Activated CD4-positive, alpha-beta T cell treated with anti-CD3 and anti-CD28 coated beads, Interleukin-10, Interleukin-2, amounts not matched to agents 100 ng/mL and 50 ng/mL, durations not matched to agents 16 hours and 8 hours (primary cell): ENCODE results near the gene SLC22A1.
A peak's percentile ranks its signal among the peaks of the same experiment; 100 is the strongest.
"Not testable (repeated sequence)": the region's sequence is repeated elsewhere in the genome, so short reads cannot be mapped to it uniquely, and the experiment has no call there.

Source experiments
- DNase-seq: peaks from one replicate; pipeline ENCODE4 v3.0.0-alpha.2; 2020

The SLC22A1 gene

DNA sequence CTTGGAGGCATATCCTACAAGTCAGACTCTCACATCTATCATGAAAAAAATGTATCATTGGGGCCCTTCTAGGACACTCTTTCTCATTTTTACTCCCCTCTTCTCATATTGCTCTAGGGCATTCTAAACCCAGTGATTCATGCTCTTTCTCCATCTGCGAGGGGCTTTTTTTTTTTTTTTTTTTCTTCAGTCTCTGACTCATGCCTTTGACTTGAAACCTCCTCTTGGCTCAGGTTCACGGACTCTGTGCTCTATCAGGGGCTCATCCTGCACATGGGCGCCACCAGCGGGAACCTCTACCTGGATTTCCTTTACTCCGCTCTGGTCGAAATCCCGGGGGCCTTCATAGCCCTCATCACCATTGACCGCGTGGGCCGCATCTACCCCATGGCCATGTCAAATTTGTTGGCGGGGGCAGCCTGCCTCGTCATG lies 17.8 kb downstream of the SLC22A1 start:
- DNase-seq, result peak; percentile 29

DNA sequence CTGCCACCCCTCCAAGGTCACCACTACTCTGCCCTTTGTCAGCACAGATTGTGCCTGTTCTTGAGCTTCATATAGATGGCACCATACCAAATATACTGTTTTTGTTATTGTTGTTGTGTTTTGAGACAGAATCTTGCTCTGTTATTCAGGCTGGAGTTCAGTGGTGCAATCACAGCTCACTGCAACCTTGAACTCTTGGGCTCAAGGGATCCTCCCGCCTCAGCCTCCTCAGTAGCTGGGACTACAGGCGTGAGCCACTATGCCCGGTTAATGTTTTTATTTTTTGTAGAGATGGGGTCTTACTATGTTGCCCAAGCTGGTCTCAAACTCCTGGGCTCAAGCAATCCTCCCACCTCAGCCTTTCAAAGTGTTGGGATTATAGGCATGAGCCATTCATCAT lies 18.9 kb downstream of the SLC22A1 start:
- not testable (repeated sequence) for DNase-seq

DNA sequence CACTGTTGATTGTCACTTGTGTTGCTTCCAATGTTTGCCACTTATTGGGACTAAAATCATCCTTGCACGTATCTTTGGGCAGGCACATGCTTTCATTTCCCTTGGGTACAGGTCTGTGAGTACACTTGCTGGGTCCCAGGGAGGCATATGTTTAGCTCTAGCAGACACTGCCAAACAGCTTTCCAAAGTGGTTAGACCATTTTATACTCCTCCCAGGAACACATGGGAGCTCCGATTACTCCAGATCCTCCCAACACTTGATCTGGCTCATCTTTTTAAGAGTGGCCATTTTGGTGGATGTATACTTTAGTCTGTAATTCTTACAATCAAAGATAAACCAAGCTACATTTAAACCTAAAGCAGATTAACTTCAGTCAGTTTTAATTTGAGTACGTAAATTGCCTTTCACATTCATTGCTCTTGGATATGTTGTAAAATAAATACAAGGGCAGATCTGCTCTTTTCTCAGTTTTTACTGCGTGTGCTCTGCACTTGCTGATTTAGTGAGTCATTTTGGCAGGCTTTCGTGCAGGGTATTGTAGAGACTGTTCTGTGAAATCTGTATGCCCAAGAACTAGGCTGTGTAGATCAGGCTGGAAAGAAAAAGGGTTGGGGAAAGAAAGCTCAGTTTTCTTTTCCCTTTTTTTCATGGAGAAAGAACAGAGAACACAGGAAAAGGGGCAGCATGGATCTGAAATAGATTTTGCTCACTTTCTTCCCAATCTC lies 19.5 kb downstream of the SLC22A1 start:
- no peak for DNase-seq

DNA sequence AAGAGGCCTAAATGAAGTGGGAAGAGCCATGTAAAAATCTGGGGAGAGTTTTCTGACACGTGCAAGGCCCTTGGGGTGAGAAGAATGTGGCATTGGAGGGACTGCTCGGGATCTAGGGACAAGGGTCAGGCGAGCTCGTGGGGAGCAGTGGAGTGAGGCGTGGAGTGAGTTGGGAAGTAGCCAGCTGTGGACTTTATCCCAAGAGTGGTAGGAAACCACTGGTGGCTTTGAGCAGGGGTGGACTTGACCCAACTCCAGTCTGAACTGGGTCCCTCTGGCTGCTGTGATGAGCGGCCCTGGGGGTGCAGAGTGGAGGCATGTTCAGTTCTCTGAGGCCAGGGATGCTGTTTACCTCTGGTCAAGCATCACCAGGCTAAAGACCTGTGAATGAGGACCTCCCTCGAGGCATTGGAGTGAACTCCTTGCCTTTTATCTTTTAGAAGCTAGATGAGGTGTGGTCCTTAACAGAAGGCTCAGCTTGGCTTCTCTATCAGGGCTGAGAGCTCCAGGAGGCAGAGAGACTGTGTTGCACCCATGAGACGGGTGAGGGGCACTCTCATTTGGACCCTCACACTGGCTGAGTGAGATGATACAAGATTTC lies 20.6 kb downstream of the SLC22A1 start:
- no peak for DNase-seq

DNA sequence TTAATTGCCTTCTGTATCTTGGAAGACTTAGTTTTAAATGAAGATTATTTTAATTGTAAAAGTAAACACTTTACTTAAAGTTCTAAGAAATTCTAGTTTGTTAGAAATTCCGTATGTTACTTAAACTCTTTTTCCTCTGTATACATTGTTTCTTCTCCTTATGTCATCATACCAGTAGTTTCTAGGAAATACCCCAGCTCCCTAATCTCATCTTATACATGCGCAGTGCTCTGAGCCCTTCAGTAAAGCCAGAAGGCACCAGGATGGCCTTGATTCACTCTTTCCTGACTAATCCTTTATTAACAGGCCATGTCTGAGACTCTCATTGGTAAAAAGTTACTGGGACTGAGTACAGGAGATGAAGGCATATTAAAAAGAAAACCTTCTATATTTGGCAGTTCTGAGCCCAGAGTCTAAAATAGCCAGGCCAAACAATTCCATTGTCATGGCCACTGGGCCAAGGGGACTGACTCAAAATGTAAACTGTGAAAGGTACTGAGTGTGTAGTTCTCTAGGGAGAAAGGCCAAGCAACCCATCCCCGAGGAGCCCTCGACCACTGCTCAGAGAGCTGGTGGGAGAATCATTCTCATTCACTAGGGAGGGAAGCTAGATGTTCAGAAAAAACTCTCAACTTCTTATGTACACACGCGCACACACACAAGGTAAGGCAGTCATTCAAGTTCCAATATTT lies 25.0 kb downstream of the SLC22A1 start:
- DNase-seq, result no peak

DNA sequence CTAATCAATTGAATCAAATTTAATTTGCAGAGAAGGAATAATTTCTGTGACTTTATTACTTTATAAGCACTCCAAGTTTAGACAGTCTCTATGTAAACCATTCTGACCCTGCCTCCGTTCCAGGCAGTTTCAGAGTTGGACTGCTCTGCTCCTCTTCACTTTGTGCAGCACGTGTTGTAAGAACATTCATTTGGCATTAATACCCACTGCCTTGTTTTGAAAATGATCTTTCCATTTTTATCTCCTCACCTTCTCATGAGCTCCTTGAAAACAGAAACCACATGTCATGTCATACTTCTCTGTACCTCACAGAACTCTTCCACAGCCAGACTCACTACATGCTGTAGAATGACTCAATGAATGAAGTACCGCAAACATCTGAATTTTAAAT lies 25.5 kb downstream of the SLC22A1 start:
- no peak for DNase-seq

DNA sequence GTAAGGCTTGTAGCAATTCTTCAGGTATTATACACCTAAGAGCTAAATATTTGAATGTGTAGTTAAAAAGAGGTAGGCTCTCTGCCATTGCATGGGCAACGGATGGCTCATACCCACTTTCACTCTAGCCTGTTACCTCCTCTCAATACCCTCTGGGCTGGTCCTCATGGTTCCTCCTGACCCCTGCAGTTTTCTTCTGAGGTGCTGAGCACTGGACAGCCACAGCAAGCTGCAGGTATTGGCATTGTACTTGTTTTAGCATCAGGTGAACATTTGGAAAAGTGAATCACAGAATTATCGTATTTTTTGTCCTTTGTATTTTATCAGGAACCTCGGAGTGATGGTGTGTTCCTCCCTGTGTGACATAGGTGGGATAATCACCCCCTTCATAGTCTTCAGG lies 32.9 kb downstream of the SLC22A1 start:
- DNase-seq, result no peak

DNA sequence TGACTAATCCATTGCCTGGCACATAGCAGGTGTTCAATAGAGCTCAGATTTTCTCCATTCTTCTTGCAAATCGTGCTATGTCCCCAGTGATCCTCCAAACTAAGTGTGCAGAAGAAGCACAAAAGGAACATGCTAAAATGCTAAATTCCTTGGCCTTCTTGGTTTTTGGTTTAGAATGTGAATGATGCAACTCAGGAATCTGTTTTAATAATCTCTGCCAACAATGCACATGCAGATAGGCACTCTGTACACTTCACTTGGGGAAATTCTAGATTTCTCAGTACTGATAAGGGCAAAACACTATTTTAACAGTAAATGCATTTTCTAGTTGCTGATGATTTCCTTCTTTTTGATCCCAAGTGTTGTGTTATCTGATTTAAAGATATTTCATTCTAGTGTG lies 35.2 kb downstream of the SLC22A1 start:
- no peak for DNase-seq

DNA sequence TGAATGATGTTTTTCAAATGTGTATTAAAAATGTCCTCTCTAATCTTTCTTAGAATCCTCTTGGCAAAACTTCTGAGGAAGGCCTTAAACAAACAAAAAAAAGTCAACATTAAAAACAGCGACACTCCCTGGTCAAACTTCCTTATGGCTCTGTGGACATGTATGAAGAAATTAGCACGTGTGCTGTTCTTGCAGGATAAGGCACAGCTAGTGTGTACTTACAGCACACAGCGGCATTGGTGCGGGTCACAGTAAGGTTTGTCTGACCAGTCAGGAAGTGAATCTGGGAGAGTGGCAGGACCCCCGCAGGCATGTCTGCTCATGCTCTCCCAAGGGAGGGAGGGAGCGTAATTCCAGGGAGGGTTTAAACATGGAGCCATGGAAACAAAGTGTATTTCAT lies 38.8 kb downstream of the SLC22A1 start:
- DNase-seq, result no peak

DNA sequence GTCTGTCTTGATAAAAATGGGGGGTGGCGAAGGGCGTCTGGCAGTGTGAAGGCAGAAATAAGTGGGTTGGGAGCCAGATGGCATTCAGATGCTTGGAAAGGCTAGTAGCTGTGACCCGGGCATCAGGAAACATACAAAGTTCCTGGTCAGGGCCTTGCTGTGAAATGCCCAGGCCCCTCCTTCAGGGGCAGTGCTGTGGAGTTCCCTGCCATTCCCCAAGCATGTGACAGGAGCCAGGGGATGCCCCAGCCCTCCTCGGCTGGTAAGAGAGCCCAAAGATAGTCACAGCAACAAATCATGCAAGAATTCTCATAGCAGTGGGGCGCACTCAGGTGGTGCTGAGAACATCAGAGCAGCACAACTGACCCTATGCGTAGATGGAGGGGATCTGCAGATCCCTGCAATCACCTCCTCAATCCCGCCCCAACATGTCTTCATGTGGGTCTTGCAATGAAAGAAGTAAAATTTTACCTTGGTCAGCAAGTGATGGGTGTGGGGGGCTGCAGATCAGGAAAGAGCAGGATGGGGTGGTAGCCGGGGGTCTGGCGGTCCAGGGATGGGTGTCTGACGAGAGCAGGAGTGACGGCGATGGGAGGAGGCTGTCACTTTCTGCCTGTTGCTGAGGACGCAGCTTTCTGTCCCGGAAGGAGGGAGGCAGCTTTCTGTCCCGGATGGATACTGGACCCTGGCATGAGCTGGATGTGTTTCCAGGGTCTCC lies 39.5 kb downstream of the SLC22A1 start:
- no peak for DNase-seq

DNA sequence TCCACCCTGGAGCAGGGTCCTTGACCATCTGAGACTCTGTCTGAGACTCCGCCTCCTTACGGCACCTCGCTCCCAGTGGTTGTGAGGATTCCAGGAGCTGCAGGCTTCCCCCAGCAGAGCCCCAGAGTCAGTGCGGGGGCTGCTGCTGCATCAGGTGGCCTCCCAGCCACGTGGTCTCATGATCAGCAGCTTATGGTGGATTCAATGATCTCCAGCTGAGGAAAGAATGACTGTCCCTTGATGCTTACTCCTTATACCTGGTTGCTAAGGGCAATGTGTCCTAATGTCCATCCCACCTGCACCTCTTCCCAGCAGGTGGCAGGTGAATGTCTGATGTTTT lies 40.0 kb downstream of the SLC22A1 start:
- DNase-seq, result no peak

DNA sequence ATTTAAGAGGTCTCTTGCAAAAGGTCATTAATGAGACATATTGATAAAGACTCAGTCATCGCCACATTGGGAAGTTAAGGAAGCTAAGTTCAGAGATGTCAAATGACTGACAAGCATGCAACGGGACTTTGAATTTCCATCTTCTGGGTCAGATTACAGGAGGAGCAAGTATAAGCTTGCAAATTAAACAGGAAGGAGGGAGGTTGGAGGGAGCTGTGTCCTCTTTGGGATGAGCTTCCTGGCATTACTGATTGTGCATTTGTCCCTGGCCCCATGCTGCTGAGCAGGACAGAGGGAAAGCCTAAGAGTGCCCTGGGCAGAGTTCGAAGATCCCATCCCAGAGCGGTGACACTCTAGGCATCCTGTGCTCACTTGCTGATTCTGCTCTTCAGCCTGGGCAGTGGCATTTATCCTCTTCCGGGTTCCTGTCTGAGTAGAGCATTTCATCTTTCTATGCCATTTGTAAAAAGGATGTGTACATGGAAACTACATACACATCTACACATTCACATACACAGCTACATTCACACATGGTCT lies 40.5 kb downstream of the SLC22A1 start:
- no peak for DNase-seq

DNA sequence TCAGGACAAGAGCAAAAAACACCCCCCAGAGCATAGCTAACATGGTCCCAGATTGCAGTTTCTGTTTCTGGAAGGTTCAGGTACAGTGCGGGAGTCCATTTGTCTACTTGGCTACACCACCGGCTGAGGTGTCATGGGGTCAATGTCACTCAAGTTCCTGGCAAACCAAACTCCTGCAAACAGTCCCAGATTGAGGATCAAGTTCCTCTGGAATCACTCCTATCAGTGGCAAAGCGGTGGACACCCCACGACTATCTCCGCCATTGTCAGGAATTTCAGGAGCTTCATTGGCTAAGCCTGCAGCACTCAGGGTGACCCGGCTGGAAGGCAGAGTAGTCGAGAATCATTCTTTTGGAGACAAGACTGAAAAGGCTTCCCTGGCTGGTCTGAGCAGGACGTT lies 41.8 kb downstream of the SLC22A1 start:
- no peak for DNase-seq

DNA sequence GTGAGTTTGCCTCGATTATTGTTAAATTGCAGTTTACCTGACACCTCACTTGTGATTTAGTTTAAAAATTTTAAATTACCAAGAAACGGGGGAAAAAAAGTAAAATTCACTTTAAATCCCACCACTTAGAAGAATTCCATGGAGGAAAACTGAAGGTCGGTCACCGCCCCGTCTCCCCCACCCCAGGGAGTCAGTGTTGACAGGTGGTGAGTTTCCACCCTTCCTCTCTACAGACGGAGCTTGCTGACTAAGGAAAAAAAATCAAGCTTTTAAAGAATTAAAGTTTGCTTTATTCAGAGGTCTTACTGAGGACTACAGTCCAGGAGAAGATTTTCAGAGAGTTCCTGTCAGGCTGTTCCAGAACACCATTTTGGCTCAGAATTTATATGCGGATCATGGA lies 42.3 kb downstream of the SLC22A1 start:
- no peak for DNase-seq

DNA sequence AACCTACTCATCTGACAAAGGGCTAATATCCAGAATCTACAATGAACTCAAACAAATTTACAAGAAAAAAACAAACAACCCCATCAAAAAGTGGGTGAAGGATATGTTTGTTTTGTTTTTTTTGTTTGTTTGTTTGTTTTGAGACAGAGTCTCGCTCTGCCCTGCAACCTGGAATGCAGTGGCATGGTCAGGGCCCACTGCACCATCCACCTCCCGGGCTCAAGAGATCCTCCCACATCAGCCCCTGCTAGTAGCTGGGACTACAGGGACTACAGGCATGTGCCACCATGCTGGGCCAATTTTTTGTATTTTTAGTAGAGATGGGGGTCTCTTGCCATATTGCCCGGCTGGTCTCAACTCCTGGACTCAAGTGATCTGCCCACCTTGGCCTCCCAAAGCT lies 44.3 kb downstream of the SLC22A1 start:
- not testable (repeated sequence) for DNase-seq

DNA sequence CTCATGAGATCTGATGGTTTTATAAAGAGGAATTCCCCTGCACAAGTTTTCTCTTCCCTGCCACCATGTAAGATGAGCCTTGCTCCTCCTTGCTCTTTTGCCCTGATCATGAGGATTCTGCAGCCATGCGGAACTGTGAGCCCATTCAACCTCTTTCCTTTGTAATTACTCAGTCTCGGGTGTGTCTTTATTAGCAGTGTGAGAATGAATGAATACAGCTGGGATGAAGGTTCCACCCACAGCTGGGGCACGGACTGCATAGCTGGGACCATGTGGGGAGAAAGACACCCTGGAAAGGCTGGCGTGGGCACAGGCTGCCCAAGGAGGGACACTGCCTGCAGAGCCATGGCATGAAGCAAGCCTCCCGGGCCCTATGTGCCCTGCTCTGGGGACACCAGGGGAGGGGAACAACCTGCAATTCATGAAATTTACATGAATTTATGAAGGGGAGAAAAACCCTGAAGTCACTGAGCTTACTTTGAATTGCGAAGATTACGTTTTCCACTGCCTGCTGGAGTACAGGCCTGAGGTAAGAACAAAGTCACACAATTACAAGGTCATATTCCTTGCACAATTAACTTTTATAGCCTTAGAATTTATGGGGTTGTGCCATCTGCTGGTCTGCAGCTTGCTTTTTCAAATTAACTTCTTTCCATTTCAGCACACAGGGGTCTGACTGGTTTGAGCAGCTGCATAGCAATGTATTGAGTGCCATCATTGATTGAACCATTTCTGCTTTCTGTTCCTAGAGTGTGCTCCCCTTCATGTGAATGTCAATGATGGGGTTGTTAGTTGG lies 46.2 kb downstream of the SLC22A1 start:
- no peak for DNase-seq

DNA sequence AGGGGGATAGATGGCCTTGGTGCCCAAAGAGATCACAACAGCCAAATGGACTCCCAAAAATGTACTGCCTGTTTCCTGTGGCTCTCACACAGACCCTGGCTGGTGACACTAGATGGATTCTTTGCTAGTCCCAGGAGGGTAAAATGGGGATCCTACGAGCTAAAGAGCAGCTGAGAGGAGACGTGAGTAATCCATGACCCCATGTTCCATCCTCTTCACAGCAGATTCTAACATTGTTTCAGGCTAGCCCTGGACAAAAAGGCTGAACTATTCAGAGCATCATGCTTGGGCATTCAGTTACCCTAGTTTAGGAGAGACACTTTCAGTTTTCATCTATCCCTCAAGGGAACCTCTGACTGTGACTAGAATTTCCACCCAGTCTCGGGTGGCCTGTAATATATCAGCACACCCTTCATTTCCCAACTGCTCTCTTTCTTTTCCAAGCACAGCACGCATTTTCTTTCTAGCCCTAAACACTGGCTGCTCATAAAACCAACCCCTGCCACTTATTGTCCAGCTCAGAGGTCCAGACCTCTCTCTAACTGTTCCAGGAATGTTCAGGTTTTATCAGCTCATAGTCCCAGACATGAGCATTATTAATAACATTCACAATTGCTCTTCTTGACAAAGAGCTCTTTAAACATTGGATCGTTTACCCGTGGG lies 48.5 kb downstream of the SLC22A1 start:
- DNase-seq, result no peak

DNA sequence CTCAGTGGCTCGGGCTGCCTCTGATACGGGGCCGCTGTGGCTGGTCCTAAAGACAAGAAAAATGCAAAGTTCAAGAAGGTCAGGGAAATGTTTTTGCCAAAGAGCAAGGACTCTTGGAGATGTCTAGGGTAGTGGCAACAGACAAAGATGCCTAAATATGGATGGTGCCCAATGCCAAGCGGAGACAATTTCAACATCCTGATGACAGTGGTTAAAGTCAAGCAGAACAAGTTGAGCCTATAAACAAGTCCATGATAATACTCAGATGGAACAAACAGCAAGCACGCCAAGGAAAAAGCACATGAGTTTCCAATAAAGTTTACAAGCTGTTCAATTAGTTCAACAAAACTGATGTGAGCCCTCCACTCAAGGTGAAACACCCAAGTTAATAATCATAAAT lies 51.1 kb downstream of the SLC22A1 start:
- no peak for DNase-seq

DNA sequence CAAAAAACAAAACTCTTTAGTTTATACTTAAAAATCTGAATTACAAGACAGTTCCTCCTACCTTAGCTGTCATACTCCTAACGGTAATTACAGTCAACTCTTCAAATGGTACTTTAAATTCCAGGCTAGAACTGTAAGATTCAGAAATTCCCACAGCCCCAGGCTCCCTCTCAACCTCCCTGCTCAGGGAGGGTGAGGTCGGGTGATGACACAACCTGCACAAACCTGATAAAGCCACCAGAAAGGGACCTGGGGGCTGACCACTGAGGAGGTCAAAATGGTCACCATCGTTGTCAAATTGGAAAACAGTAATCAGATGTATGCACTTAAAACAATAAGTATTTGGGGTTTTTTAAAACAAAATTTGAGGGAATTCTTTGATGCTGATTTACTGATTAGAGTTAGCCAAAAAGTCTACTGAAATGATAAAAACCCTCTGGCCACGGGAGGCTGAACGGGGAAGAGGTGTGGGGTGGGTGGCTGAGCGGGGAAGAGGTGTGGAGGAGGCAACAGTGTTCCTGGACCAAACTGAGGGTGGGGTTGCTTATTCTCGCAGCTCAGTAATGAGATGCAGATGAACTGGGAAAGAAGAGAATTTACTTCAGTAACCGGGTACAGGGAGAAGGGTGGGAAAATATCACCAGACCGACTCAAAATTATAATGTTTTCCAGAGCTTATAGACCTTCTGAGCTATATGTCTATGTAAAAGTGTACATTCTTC lies 52.4 kb downstream of the SLC22A1 start:
- no peak for DNase-seq

DNA sequence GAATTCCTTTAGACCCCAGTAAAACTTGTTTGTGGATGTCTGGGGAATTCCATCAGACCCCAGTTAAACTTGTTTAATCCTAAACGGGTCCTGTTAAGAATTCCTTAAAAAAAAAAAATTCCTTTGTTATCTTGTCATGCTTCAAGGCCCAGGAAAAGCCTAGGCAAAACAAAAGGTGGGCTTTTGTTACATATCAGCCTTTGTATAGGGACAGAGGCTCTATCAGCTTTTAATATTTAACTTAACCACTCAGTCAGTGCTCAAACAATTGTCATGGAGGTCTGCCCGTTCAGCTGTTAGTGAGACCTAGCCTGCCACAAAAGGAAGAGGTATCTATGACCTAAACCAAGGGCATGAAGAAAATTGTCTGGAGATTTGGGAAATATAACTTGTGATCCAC lies 53.1 kb downstream of the SLC22A1 start:
- no peak for DNase-seq

DNA sequence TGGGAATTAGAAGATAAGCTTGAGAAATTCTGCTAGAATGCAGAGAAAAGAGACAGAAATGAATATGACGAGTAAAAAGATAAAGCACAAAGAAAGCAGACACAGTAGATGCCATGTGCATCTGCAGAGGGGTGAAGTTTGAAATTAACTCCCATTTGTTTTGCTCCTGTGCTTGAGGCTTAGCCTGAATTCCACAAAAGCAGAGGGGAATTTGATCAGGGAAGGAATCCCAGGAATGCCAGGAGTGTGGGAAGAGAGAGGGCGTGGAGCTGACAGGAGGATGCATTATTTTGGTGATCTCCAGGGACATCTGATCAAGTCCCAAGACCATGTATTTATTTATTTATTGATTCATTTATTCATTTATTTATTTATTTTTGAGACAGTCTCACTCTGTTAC lies 55.6 kb downstream of the SLC22A1 start:
- no peak for DNase-seq
